HG02623 (cell line): ENCODE measurements around the gene TMEM132E.
"Not testable (repeated sequence)": the region's sequence is repeated elsewhere in the genome, so short reads cannot be mapped to it uniquely, and the experiment has no call there.

Experiments
- ATAC-seq: cut with Tn5 transposase; IDR thresholded peaks from one replicate; pipeline ENCODE4 v1.9.1; 2021; ENCODE audit warnings: moderate library complexity; ENCODE audit not compliant: unreplicated experiment

The TMEM132E gene

GRCh38 chr17:34579017-34579946 lies at the start of gene TMEM132E:
Gene TMEM132E (plus strand): TSS chr17:34579582. CDS start chr17:34581077, 1,495 bp downstream.
- no peak for ATAC-seq

GRCh38 chr17:34530918-34531317 lies 48.5 kb upstream of the TMEM132E start:
- ATAC-seq: no peak

- ATAC-seq: no peak
Observed at GRCh38 chr17:34532281-34533065, 46.9 kb upstream of the TMEM132E start.

GRCh38 chr17:34533806-34534527 lies 45.4 kb upstream of the TMEM132E start:
- ATAC-seq: no peak

- no peak for ATAC-seq
Observed at GRCh38 chr17:34537445-34537844, 41.9 kb upstream of the TMEM132E start.

GRCh38 chr17:34538582-34538981 lies 40.8 kb upstream of the TMEM132E start:
- ATAC-seq: not testable (repeated sequence)

- ATAC-seq: no peak
Observed at GRCh38 chr17:34539881-34540280, 39.5 kb upstream of the TMEM132E start.

GRCh38 chr17:34542700-34543336 lies 36.6 kb upstream of the TMEM132E start:
- ATAC-seq: no peak

GRCh38 chr17:34547453-34548063 lies 31.8 kb upstream of the TMEM132E start:
- ATAC-seq: no peak

GRCh38 chr17:34549966-34550365 lies 29.4 kb upstream of the TMEM132E start:
- ATAC-seq: no peak

- ATAC-seq: no peak
Observed at GRCh38 chr17:34553907-34554306, 25.5 kb upstream of the TMEM132E start.

GRCh38 chr17:34556384-34556783 lies 23.0 kb upstream of the TMEM132E start:
- no peak for ATAC-seq

- ATAC-seq: no peak
Observed at GRCh38 chr17:34556931-34557330, 22.5 kb upstream of the TMEM132E start.

- ATAC-seq: no peak
Observed at GRCh38 chr17:34561328-34561727, 18.1 kb upstream of the TMEM132E start.

GRCh38 chr17:34562387-34562786 lies 17.0 kb upstream of the TMEM132E start:
- ATAC-seq: no peak

- no peak for ATAC-seq
Observed at GRCh38 chr17:34565713-34566112, 13.7 kb upstream of the TMEM132E start.

- ATAC-seq: no peak
Observed at GRCh38 chr17:34566201-34566600, 13.2 kb upstream of the TMEM132E start.

GRCh38 chr17:34566873-34567272 lies 12.5 kb upstream of the TMEM132E start:
- no peak for ATAC-seq

GRCh38 chr17:34567691-34568465 lies 11.5 kb upstream of the TMEM132E start:
- ATAC-seq: no peak
